Fibroblast of gingiva (primary cell): ENCODE measurements around the gene FAM78A.
"Not testable (repeated sequence)": the region's sequence is repeated elsewhere in the genome, so short reads cannot be mapped to it uniquely, and the experiment has no call there.

ENCODE experiments used
- DNase-seq: peaks from one replicate; pipeline ENCODE4 v3.0.0-alpha.2; 2011; ENCODE audit warnings: low read depth

FAM78A gene

DNA sequence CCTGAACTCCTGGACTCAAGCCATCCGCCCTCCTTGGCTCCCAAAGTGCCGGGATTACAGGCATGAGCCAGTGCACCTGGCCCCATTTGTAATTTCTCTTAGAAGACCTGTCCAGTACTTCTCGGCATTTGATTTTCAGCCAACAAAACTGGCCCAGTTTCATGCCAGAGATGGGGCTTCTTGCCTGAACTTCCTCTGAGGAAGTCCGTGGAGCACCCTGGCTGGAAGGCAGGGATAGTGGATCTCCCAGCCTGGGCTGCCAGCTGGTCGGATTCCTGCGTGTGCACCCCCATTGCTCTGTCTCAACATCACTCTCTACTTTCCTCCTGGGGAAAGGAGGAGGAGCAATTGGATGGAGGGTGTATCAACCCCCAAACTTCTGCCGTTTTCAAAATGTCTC is 39.0 kb downstream of the FAM78A start:
- DNase-seq: no peak

DNA sequence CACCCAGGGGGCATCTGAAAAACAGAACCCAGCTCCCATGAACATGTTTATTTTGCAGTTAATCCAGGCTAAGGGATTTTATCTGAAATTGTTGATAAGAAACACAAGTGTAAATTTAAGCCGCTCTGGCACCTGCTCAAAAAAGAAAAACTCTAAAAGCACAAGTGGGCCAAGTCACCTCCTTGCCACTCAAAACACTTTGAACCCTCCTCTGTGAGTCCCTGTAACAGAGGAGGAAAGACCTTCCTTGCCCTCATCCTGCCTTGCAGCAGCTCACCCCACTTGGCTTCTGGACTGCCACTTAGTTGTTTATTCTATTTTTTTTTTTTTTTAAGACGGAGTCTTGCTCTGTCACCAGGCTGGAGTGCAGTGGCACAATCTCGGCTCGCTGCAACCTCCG is 39.5 kb downstream of the FAM78A start:
- DNase-seq: no peak

DNA sequence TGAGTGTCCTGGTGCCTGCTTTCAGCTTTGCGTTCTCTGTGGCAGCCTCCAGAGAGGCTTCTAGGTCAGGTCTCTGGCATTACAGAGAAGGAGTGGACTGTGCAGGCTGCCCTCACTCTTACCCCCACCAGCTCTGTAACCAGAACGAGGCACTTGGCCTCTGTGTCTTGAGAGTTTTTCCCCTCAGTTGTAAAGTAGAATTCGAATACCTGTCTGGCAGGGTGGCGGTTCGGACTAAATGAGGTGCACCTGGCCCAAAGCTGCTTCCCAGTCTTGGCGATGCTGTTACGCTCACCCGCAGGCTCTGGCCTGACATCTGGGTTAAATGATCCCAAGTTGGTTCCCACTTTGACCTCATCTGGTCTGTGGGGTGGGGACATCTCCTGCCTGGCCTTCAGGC is 40.1 kb downstream of the FAM78A start:
- DNase-seq: no peak

DNA sequence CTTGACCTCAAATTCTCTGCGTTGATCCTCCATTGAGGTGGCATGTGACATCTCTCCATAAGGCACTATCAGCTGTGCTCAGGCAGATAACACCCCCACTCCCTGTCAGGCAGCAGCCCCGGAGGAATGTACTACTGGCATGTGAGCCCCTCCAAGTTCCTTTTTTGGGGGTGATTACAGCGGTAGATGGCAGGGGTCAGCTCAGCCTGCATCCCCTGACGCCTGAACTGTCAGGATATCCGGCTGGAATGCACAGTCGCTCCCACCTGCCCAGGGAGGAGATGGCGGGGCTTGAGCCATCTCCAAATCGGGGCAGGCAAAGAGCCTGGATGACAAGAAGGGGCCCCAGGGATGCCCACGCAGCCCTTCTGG is 40.8 kb downstream of the FAM78A start:
- DNase-seq: no peak

DNA sequence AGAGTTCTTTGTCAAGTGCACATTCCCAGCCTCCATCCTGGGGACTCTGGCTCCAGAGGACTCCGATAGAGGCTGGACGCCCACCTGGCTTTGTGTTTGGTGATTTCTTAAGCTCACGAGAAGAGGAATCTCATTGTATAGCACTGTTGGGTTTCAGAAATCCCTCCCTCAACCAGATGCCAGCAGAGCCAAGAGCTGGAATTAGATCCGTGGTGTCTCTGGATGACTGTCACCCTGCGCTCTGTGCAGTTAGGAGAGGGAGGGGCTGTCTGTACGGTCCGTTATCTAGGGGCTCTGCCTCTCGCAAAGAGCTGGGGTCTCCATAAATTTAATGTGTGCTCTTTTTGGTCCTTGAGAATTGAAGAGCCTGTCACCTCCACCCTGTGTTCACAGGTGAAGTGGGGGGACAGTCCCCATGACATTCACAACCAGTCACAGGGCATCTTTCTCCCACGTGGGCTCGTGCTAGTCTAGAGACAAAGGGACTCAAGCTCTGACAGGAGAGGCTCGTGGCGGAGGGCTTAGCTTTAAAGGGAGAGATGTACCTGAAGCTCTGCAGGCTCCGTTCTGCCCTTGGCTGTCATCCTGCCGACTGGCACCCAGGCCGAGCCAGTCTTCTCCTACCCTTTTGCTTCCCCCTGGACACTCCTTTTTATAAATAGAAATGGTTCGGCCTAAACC is 41.4 kb downstream of the FAM78A start:
- DNase-seq: no peak

DNA sequence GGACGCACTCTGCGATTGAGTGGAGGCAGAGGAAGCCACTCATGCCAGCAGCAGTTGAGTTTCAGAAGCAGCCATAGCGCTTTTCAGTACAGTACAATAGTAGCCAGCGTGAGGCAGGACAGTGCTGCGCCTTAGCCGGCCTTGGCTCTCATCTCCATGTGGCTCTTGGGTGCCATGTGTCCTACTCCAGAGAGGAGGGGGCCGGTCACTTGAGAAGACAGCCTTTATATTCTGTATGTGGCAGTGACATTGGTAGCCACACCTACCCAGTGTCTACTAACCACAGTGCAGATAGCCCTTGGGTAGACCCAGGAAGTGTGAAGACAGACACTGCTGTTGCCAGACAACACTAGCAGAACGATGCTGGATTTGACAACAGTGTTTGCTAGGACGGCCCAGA is 42.3 kb downstream of the FAM78A start:
- no peak for DNase-seq

DNA sequence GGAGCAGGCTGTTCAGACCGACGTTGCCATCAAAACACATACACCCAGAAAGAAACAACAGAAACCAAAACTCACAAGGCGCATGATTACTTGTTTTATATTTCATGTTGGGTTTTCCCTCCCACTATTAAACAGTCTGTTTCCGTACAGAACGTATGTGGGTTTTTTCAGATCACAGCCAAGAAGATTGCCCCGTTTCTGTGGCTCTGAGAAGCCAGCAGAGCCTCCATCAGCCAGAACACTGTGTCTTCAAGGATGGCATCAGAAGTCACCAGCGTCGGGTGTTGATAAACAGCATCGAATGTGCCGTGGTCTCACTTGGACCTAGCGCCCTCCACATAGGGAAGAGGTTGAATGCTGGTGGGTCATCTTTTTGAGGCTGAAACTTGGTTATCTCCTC is 42.8 kb downstream of the FAM78A start:
- no peak for DNase-seq

DNA sequence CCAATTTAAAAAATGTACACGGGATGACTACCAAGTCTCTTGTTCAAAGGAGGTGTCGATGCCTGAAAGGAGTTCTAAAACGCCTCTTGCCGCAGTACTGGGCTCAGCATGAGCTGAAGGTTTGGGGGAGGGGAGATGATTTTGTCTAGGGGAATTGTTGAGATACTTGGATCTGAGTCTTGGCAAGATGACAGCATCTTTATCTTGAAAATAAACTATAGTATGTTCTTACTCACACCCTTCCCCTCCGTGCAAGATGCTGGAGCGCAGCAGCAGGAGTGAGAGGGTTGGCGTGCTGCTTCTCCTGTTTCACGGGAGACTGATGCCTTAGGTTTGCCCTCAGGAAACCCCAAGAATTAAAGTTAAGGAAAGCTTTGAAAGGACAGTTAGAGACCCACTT is 47.3 kb downstream of the FAM78A start:
- no peak for DNase-seq

DNA sequence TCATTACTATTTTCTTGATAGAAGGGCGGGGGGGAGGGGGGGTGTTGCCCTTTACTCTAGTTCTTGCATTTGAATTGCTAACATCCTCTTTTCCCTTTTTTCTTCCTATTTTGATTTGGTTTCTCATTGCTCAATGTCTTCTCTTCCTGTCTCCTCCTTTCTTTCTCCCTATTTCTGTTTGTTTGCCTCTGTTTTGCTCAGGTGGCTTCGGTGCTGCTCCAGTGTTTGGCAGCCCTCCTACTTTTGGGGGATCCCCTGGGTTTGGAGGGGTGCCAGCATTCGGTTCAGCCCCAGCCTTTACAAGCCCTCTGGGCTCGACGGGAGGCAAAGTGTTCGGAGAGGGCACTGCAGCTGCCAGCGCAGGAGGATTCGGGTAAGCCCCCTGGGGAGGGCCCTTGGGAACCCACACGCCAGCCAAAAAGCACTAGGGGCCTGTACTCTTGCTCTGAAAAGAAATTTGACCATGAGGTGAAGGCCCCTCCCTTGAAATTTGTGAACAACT is 48.3 kb downstream of the FAM78A start:
- no peak for DNase-seq

DNA sequence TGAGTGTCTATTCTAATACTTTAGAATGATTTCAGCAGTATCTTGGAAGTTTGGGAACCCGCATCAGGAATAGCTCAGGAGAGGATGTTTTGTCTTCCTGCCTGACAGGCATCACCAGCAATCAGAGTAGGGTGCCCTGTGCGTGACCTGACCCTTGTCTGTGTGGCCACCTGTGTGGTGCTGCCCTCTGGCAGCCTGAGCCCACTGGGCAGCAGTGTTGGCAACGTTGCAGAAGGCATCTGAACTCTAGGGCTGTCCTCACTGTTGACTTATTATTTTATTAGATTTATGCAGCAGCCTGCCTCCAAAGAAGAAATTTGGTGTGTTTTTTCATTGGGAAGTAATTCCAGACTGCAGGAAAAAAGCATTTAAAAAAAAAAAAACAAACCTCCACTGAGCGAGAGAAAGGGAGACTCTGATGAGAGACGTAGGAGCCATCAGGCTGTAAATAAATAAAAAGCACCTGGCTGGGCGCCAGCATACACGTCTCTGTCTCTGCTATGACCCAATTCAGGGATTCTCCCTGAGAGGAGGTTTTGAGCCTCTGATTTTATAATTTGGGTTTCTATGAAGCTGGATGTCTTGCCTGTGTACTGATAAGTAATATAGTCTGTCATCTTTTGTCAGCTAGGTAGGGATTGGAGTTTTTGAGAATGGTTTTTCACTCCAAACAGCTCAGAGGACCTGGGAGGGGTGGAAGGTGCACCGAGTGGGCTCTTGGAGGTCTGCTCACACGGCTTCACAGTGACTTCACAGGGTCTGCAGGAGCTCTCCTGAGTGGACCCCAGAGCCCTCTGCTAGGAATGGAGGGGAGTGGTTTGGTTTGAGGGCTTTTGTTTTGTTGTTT is 49.0 kb downstream of the FAM78A start:
- DNase-seq: no peak

DNA sequence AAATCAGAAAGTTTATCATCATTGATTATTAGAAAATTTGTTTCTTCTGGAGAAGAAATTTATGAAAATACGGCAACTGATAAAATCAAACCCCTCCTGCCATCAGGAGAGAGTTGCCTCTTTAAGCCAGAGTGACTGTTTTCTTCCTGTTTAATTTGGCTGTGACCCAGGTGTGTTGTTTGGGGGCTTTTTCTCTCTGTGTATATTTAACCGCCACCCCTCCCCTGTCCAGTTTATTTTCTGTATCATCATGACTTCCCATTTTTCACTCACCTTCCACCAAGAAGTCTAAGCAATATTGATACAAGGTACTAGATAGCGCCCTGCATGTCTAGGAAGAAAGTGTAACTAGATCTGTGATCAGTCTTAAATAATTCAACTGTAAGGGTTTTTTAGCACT is 50.1 kb downstream of the FAM78A start:
- no peak for DNase-seq

DNA sequence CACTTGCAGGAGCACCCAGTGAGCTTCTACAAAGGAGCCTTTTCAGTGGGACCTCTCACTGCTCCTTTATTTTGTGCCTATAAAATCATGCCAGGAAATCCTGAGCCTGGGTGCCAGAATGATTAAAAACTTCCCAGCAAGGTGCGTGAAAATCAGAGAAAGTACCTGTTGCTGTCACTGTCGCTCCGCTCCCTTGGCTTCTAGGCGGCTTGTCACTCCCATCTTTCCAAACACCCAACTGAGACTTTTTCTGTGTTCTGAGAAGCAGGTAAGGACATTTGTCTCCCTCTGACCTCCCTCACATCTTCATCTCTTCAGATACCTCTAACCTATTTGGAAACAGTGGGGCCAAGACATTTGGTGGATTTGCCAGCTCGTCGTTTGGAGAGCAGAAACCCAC is 53.9 kb downstream of the FAM78A start:
- DNase-seq: no peak

DNA sequence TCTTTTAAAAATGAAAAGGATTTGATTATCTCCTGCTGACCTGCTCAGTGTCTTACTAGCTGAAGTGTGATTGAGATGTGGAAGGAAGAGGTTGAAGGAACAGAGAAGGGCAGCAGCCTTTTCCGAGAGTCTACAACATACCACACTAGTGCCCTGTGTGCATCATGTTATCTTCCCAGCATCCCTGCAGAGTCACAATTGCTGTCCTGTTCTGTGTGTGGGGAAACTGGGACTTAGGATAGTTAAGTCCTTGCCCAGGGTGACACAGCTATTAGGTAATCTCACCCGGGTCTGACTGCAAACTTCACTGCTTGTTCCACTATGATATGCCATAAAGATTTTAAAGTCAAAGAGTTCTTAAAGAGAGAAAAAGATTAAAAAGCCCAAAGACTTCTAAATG is 55.8 kb downstream of the FAM78A start:
- DNase-seq: no peak

DNA sequence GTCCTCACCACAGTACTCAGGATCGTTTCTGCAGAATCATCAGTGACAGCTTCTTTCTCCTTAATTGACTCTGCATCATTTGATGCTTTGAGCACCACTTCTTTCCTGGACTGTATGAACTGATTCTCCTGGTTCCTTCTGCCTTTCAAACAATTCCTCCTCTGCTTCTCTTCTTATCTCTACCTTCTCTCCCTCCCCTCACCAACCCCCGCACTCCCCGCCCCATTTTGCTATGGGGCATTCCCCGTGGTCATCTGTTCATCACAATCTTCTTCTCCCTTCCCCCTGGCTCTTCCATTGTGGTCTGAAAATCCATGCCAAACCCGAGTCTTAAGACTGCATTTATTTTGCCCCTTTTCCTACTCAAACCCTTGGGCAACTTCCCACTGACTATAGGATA is 57.9 kb downstream of the FAM78A start:
- no peak for DNase-seq

DNA sequence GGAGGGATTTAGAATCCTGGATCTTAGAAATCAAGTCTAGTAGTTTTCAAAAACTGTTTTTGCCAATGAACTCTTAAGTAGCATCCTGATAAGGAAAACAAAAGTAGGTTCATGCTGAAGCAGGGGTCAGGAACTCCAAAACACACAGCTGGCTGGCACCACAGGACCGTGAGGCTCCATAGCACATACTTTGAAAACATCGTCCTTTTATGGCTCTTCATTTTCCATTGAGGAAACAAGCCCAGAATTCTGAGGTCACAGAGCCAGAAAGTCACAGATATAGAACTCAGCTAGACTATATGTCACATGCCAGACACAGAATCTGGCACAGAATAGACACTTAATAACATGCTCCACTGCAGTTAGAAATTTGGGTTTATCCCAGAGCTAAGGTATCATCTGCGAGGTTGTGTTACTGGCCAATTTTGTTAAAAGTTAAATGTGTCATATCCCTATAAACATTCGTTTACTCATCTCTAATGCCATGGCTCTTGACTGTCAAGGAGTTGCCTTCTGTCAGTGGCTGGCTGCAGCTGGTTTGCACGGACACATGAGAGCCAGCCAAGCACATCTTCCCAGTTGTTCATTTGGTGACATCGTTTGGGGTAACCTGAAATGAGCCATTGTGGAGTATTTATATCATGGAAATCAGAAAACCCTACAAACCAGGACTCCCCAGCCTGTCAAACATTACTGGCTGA is 58.8 kb downstream of the FAM78A start:
- no peak for DNase-seq

DNA sequence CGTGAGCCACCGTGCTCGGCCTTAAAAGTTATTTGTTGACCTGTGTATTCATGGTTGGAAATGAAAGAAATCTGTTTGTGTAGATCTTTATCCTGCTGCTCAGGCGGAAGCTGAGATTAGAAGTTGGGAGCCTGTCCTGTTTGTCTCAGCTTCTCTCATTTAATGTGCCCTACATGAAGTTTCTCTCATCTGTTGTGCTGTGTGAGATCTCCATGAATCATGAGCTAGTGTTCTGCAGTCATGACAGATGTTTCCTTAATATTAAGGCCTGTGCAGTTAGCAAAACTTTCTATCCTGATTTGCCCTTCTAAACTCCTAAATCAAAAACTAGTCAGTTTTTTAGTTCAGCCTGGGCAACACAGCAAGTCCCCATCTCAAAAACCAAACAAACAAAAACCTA is 59.5 kb downstream of the FAM78A start:
- no peak for DNase-seq

DNA sequence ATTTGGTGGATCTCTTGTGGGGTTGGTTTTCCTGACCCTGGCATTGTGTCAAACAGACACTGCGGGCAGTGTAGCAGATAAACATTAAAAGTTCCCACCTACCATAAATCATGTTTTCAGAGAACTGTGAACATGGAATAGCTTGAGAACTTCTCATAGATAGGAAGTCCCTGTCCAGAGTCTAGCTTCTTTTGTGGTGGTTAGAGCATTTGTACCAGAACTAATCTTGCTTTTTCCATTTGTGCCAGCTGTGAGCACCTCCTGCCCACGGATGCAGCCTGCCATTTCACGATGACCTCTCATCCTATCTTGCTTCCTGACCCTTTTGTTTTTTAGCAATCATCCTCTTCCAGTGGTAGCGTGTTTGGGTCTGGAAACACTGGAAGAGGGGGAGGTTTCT is 61.4 kb downstream of the FAM78A start:
- no peak for DNase-seq

DNA sequence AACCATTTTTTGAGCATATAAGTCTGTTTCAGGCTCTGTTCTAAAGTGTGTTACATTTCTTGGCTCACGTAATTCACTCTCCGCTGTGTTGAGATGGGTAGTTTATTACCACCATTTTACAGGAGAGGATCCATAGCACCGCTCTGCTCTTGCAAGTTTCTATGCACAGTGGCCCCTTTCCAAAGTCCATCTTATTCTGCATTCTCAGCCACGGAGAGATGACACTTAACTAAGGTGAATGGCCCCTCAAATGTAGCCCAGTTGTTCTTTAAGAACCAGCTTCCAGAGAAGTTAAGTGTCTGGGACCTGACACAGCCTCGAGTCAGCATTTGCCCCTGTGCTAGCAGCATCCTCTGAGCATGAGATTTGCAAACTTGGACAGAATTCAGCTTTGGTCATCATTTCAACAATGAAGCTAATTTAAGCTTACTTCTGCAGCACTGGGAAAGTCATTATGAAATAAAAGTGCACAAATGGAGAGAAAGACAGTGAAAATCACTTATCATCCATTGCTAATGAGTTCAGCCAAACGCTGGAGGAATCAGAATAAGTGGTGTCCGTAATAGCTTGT is 61.9 kb downstream of the FAM78A start:
- no peak for DNase-seq

DNA sequence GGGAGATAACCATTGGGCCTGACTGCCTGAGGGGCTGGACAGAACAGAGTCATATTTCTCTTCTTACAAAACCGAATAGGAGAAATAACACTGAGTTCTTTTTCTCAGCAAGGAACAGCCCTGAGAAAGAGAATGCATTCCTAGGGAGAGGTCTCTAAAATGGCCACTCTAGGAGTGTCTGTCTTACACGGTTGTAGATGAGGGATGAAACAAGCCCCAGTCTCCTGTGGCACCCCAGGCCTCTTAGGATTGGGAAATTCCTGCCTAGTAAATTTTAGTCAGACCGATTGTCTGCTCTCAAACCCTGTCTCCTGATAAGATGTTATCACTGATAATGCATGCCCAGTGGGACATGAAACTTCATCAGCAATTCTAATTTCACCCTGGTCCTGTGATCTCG is 64.4 kb downstream of the FAM78A start:
- DNase-seq: not testable (repeated sequence)
